GM12878 (cell line): ENCODE measurements around the gene BRSK2. TPM values are rescaled to one million over a fixed set of nuclear protein-coding genes. Genes with fewer than 3 reads are reported as not detected.

Experiments
- ATAC-seq: fragments of 200-7000 bp; cut with Tn5 transposase; 3 replicates; pipeline ENCODE4 v1.9.1; 2020; ENCODE audit warnings: mild to moderate bottlenecking, moderate library complexity
- BruUV-seq: library from RNA; stranded (reverse); fragments of 400-500 nt; replicated peaks from 2 replicates; lab custom pipeline; 2021; lab: Mats Ljungman, UMichigan
- CTCF ChIA-PET: fragments of 300-600 bp; sonication (Branson Sonifier 250); formaldehyde crosslinking; extraction: SDS; loops from one replicate; lab custom pipeline; 2021; ENCODE audit warnings: inconsistent platforms; lab: Yijun Ruan, JAX
- POLR2A ChIA-PET: fragments of 350-600 bp; formaldehyde crosslinking; extraction: SDS; loops from one replicate; lab custom pipeline; 2021; ENCODE audit warnings: inconsistent platforms; lab: Charles Lee
- RAD21 ChIA-PET: fragments of 300-600 bp; sonication (Branson Sonifier 250); formaldehyde crosslinking; loops from one replicate; lab custom pipeline; 2023; ENCODE audit warnings: antibody characterized with exemption; ENCODE audit not compliant: unreplicated experiment; lab: Charles Lee
- SMC1A ChIA-PET: fragments of 300-600 bp; sonication (Branson Sonifier 250); formaldehyde crosslinking; loops from one replicate; lab custom pipeline; 2023; ENCODE audit not compliant: unreplicated experiment, uncharacterized antibody; lab: Charles Lee
- DNase-seq: peaks from one replicate; pipeline ENCODE4 v3.0.0-alpha.2; 2011; ENCODE audit warnings: low read depth, low spot score
- FAIRE-seq: peaks from 3 replicates; lab custom pipeline; 2011; peaks lifted over from hg19 to GRCh38; lab: Jason Lieb, UNC
- H2AFZ ChIP-seq: 2 replicates; pipeline ENCODE4 v1.6.0; 2011; ENCODE audit warnings: low read depth, low read length, control low read depth; ENCODE audit not compliant: control insufficient read depth
- H3K27ac ChIP-seq: 2 replicates; pipeline ENCODE4 v1.5.1; 2011; ENCODE audit warnings: control low read depth; ENCODE audit not compliant: control insufficient read depth, insufficient read depth
- H3K27me3 ChIP-seq, 2 experiments: replicated peaks in 1 of 2; 2 replicates each; pipeline versions ENCODE4 v1.6.0 to v1.6.1; 2011; ENCODE audit warnings: low read length in 1 of 2; ENCODE audit not compliant: control insufficient read depth in 2 of 2, insufficient read depth in 2 of 2
- H3K36me3 ChIP-seq, 2 experiments: 2 replicates each; pipeline ENCODE4 v1.5.1; 2011; ENCODE audit warnings: low read length in 1 of 2; ENCODE audit not compliant: control insufficient read depth in 2 of 2, insufficient read depth in 2 of 2
- H3K4me1 ChIP-seq: 2 replicates; pipeline ENCODE4 v1.6.1; 2011; ENCODE audit warnings: mild to moderate bottlenecking, low read length, moderate library complexity, mixed read lengths; ENCODE audit not compliant: control insufficient read depth, insufficient read depth
- H3K4me2 ChIP-seq: 2 replicates; pipeline ENCODE4 v1.6.0; 2011; ENCODE audit warnings: control low read depth; ENCODE audit not compliant: control insufficient read depth, insufficient read depth
- H3K4me3 ChIP-seq: fragments of 200-600 bp; sonication (generic); 2 replicates; pipeline ENCODE4 v1.5.1; 2016
- H3K79me2 ChIP-seq: 2 replicates; pipeline ENCODE4 v1.6.0; 2011; ENCODE audit warnings: low read length; ENCODE audit not compliant: control insufficient read depth, insufficient read depth
- H3K9ac ChIP-seq: 2 replicates; pipeline ENCODE4 v1.8.0; 2011; ENCODE audit warnings: low read length, control low read depth, mixed read lengths; ENCODE audit not compliant: control insufficient read depth, insufficient read depth
- H3K9me3 ChIP-seq: replicated peaks from 3 replicates; pipeline ENCODE4 v1.5.1; 2011; ENCODE audit warnings: mild to moderate bottlenecking, low read length; ENCODE audit not compliant: control insufficient read depth, insufficient read depth
- H4K20me1 ChIP-seq: 2 replicates; pipeline ENCODE4 v1.6.0; 2011; ENCODE audit not compliant: control insufficient read depth, insufficient read depth
- CBX5 ChIP-seq: sonication (generic); IDR thresholded peaks from 2 replicates; pipeline ENCODE4 v1.6.1; 2016; ENCODE audit warnings: low read depth, moderate library complexity, mild to moderate bottlenecking, inconsistent platforms
- FOXK2 ChIP-seq: fragments of 450-650 bp; IDR thresholded peaks from 2 replicates; pipeline ENCODE4 v1.6.1; 2017; ENCODE audit warnings: mild to moderate bottlenecking, moderate library complexity
- NBN ChIP-seq: fragments of 450-650 bp; IDR thresholded peaks from 2 replicates; pipeline ENCODE4 v1.6.1; 2016
- PML ChIP-seq: IDR thresholded peaks from 2 replicates; pipeline ENCODE4 v1.6.1; 2012; ENCODE audit warnings: low read length, inconsistent platforms
- POLR2A ChIP-seq: IDR thresholded peaks from 2 replicates; pipeline ENCODE4 v1.6.1; 2011; ENCODE audit warnings: low read depth, mild to moderate bottlenecking, low read length
- RAD51 ChIP-seq: fragments of 450-650 bp; IDR thresholded peaks from 2 replicates; pipeline ENCODE4 v1.6.1; 2016; ENCODE audit warnings: moderate library complexity, mild to moderate bottlenecking, inconsistent platforms
- RCOR1 ChIP-seq: conservative IDR thresholded peaks from 2 replicates; pipeline ENCODE4 v1.6.1; 2012; ENCODE audit warnings: low read depth, low read length, improper control_type of control experiment
- RFX5 ChIP-seq: IDR thresholded peaks from 2 replicates; pipeline ENCODE4 v1.6.1; 2011; ENCODE audit warnings: low read depth, low read length, improper control_type of control experiment
- SMAD5 ChIP-seq: IDR thresholded peaks from 2 replicates; pipeline ENCODE4 v1.6.1; 2016; ENCODE audit warnings: antibody characterized with exemption, low read depth
- SUPT20H ChIP-seq: IDR thresholded peaks from 2 replicates; pipeline ENCODE4 v1.6.1; 2011; ENCODE audit warnings: low read depth, mild to moderate bottlenecking, low read length, moderate library complexity, borderline replicate concordance; ENCODE audit not compliant: control insufficient read depth
- WGBS: methylation state at CpG from one replicate; pipeline ENCODE4 v1.1.6; 2016; ENCODE audit warnings: low lambda C conversion rate; ENCODE audit not compliant: insufficient replicate concordance, insufficient coverage; ENCODE audit errors: missing lambda C conversion rate; 5-methylcytosine and 5-hydroxymethylcytosine counted together
- in situ Hi-C: fragments of 300-500 bp; cut with MboI; formaldehyde crosslinking; loops from 9 replicates; pipeline ENCODE4 v1.14.3; 2018; ENCODE audit warnings: mixed read lengths
- intact Hi-C: fragments of 100-400 bp; cut with micrococcal nuclease; formaldehyde crosslinking; loops from one replicate; pipeline ENCODE4 v1.14.2; 2022; ENCODE audit not compliant: unreplicated experiment
- polyA plus RNA-seq, 11 experiments: library from polyadenylated mRNA; depleted of rRNA in 4 of 11; unstranded in 6 of 11; stranded (reverse) in 5 of 11; fragments of >200 nt; fragmentation: Nextera tagmentation in 4 of 11; fragmentation: Illumina TruSeq in 1 of 11; extraction: Ambion mirVana in 4 of 11; extraction: Trizol in 1 of 11; gene quantifications; 1 replicate in 1 of 11; 2 replicates in 10 of 11; pipeline versions ENCODE4 v1.2.1 to v1.2.3, GENCODE V29; 2011 to 2016; ENCODE audit warnings: inconsistent platforms in 2 of 11, missing spikeins in 2 of 11, low read depth in 1 of 11
- total RNA-seq, 4 experiments: library from RNA; depleted of rRNA in 3 of 4; stranded (reverse); fragments of >200 nt in 3 of 4; fragmentation: Illumina TruSeq in 1 of 4; extraction: Trizol in 1 of 4; gene quantifications; 2 replicates each; pipeline versions ENCODE4 v1.2.1 to v1.2.3, GENCODE V29; 2013 to 2021
- TF ChIP-seq, protein P1 (sequence below): fragments of 450-650 bp; IDR thresholded peaks from 2 replicates; pipeline ENCODE4 v1.6.1; 2017; ENCODE audit warnings: low read depth, mild to moderate bottlenecking, moderate library complexity
- TF ChIP-seq, protein P2 (sequence below): fragments of 450-650 bp; conservative IDR thresholded peaks from 2 replicates; pipeline ENCODE4 v1.6.1; 2017; ENCODE audit warnings: mild to moderate bottlenecking, moderate library complexity
- TF ChIP-seq, protein P3 (sequence below): fragments of 450-650 bp; formaldehyde crosslinking; IDR thresholded peaks from 2 replicates; pipeline ENCODE4 v1.5.0; 2022; ENCODE audit warnings: mild to moderate bottlenecking, missing genetic modification characterization
- TF ChIP-seq, protein P4 (sequence below): IDR thresholded peaks from 2 replicates; pipeline ENCODE4 v1.6.1; 2012; ENCODE audit warnings: mild to moderate bottlenecking, low read depth, low read length

The BRSK2 gene
- total and polyA plus RNA-seq, 10 of the 15 experiments (the other 5 are each of a cell fraction or from before 2014, with no cell fraction given) = 0.13 TPM; not detected in 9

DNA sequence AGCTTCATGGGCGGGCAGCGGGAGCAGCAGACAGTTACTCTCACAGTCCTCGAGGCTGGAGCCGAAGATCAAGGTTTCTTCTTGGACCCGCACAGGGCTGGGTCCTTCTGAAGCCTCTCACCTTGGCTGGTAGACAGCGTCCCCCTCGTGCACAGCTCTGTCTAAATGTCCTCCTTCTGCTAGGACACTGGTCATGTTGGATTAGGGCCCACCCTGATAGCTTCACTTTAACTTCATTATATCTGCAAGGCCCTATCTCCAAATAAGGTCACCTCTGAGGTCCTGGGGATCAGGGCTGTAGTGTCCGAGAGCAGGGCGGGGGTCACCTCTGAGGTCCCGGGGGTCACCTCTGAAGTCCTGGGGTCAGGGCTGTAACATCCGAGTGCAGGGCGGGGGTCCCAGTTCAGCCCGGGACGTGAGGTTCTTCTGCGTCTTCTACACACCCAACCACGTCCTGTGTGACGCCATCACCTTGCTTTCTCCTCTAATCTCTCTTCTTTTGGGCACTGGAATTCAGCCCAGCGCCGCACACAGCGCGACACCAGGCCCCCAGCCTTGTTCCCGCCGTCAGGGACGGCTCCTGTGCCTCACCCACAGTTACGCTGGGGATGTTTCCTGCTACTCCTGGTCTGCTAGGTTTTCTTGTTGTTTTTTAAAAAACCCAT, 46.2 kb upstream of the BRSK2 start:
- ChIA-PET POLR2A (interaction anchor here (0.6 kb wide), 1 partner anchor 18 kb away, joined by 3 read pairs; no protein-coding TSS in a partner anchor), RAD21 (no interaction called here), SMC1A (no interaction called here), CTCF (no interaction called here)
- no peak overlapping the region for H3K4me3 ChIP-seq
- FAIRE-seq (no peak), DNase-seq (no peak), ATAC-seq (no peak)
- 47% methylated on average over 24 of the region's 25 CpGs for WGBS
- no peaks in the 10 kb centered on the region for H3K9me3 ChIP-seq
- H3K9ac ChIP-seq = no peak overlapping the region
- H2AFZ ChIP-seq = no peak overlapping the region
- no TSS peak for BruUV-seq
- H3K4me1 ChIP-seq = no peaks in the 10 kb centered on the region
- H3K27me3 ChIP-seq = no peaks in the 10 kb centered on the region
- H3K36me3 ChIP-seq = no peaks in the 10 kb centered on the region
- no peaks in the 10 kb centered on the region for H4K20me1 ChIP-seq
- no peak overlapping the region for H3K27ac ChIP-seq
- in situ Hi-C loops (no loop called here), intact Hi-C loops (no loop called here)
- no peaks in the 10 kb centered on the region for H3K79me2 ChIP-seq
- H3K4me2 ChIP-seq = no peak overlapping the region
- no peak for TF ChIP-seq PML
- TF ChIP-seq RAD51 = no peak
- TF ChIP-seq, protein P1, sequence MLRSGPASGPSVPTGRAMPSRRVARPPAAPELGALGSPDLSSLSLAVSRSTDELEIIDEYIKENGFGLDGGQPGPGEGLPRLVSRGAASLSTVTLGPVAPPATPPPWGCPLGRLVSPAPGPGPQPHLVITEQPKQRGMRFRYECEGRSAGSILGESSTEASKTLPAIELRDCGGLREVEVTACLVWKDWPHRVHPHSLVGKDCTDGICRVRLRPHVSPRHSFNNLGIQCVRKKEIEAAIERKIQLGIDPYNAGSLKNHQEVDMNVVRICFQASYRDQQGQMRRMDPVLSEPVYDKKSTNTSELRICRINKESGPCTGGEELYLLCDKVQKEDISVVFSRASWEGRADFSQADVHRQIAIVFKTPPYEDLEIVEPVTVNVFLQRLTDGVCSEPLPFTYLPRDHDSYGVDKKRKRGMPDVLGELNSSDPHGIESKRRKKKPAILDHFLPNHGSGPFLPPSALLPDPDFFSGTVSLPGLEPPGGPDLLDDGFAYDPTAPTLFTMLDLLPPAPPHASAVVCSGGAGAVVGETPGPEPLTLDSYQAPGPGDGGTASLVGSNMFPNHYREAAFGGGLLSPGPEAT = no peak
- no peak for TF ChIP-seq CBX5
- TF ChIP-seq SMAD5 = no peak
- TF ChIP-seq POLR2A = no peak
- TF ChIP-seq, protein P2, sequence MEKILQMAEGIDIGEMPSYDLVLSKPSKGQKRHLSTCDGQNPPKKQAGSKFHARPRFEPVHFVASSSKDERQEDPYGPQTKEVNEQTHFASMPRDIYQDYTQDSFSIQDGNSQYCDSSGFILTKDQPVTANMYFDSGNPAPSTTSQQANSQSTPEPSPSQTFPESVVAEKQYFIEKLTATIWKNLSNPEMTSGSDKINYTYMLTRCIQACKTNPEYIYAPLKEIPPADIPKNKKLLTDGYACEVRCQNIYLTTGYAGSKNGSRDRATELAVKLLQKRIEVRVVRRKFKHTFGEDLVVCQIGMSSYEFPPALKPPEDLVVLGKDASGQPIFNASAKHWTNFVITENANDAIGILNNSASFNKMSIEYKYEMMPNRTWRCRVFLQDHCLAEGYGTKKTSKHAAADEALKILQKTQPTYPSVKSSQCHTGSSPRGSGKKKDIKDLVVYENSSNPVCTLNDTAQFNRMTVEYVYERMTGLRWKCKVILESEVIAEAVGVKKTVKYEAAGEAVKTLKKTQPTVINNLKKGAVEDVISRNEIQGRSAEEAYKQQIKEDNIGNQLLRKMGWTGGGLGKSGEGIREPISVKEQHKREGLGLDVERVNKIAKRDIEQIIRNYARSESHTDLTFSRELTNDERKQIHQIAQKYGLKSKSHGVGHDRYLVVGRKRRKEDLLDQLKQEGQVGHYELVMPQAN = no peak
- no peak for TF ChIP-seq RCOR1
- TF ChIP-seq NBN = no peak
- no peak for TF ChIP-seq SUPT20H
- TF ChIP-seq, protein P3, sequence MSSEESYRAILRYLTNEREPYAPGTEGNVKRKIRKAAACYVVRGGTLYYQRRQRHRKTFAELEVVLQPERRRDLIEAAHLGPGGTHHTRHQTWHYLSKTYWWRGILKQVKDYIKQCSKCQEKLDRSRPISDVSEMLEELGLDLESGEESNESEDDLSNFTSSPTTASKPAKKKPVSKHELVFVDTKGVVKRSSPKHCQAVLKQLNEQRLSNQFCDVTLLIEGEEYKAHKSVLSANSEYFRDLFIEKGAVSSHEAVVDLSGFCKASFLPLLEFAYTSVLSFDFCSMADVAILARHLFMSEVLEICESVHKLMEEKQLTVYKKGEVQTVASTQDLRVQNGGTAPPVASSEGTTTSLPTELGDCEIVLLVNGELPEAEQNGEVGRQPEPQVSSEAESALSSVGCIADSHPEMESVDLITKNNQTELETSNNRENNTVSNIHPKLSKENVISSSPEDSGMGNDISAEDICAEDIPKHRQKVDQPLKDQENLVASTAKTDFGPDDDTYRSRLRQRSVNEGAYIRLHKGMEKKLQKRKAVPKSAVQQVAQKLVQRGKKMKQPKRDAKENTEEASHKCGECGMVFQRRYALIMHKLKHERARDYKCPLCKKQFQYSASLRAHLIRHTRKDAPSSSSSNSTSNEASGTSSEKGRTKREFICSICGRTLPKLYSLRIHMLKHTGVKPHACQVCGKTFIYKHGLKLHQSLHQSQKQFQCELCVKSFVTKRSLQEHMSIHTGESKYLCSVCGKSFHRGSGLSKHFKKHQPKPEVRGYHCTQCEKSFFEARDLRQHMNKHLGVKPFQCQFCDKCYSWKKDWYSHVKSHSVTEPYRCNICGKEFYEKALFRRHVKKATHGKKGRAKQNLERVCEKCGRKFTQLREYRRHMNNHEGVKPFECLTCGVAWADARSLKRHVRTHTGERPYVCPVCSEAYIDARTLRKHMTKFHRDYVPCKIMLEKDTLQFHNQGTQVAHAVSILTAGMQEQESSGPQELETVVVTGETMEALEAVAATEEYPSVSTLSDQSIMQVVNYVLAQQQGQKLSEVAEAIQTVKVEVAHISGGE (CRISPR knock-in tag) = no peak
- no peak for TF ChIP-seq FOXK2
- TF ChIP-seq RFX5 = no peak
- TF ChIP-seq, protein P4, sequence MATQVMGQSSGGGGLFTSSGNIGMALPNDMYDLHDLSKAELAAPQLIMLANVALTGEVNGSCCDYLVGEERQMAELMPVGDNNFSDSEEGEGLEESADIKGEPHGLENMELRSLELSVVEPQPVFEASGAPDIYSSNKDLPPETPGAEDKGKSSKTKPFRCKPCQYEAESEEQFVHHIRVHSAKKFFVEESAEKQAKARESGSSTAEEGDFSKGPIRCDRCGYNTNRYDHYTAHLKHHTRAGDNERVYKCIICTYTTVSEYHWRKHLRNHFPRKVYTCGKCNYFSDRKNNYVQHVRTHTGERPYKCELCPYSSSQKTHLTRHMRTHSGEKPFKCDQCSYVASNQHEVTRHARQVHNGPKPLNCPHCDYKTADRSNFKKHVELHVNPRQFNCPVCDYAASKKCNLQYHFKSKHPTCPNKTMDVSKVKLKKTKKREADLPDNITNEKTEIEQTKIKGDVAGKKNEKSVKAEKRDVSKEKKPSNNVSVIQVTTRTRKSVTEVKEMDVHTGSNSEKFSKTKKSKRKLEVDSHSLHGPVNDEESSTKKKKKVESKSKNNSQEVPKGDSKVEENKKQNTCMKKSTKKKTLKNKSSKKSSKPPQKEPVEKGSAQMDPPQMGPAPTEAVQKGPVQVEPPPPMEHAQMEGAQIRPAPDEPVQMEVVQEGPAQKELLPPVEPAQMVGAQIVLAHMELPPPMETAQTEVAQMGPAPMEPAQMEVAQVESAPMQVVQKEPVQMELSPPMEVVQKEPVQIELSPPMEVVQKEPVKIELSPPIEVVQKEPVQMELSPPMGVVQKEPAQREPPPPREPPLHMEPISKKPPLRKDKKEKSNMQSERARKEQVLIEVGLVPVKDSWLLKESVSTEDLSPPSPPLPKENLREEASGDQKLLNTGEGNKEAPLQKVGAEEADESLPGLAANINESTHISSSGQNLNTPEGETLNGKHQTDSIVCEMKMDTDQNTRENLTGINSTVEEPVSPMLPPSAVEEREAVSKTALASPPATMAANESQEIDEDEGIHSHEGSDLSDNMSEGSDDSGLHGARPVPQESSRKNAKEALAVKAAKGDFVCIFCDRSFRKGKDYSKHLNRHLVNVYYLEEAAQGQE = no peak
